H9 (cell line): ENCODE measurements around the gene MYO7A. TPM values are rescaled to one million over a fixed set of nuclear protein-coding genes. Genes with fewer than 3 reads are reported as not detected.

Experiments used
- DNase-seq: peaks from one replicate; pipeline ENCODE4 v3.0.0-alpha.2; 2017
- H2AFZ ChIP-seq: one replicate; pipeline ENCODE4 v1.6.1; 2013; ENCODE audit warnings: mild to moderate bottlenecking, low read length, control low read depth, moderate library complexity
- H2AK5ac ChIP-seq: 2 replicates; pipeline ENCODE4 v1.6.1; 2013; ENCODE audit warnings: low read length, control low read depth, mixed read lengths; ENCODE audit not compliant: insufficient read length
- H2BK120ac ChIP-seq: one replicate; pipeline ENCODE4 v1.6.1; 2013; ENCODE audit warnings: low read depth, mild to moderate bottlenecking, low read length, control low read depth, inconsistent platforms; ENCODE audit not compliant: poor library complexity, severe bottlenecking
- H2BK12ac ChIP-seq: 2 replicates; pipeline ENCODE4 v1.6.1; 2013; ENCODE audit warnings: low read length, control low read depth, mixed read lengths, low read depth; ENCODE audit not compliant: insufficient read length
- H2BK15ac ChIP-seq: 2 replicates; pipeline ENCODE4 v1.6.1; 2013; ENCODE audit warnings: low read depth, low read length, control low read depth
- H2BK20ac ChIP-seq: one replicate; pipeline ENCODE4 v1.6.1; 2013; ENCODE audit warnings: low read depth, mild to moderate bottlenecking, low read length, control low read depth, inconsistent platforms; ENCODE audit not compliant: poor library complexity, severe bottlenecking
- H2BK5ac ChIP-seq: 2 replicates; pipeline ENCODE4 v1.6.1; 2013; ENCODE audit warnings: low read length, control low read depth, mixed read lengths; ENCODE audit not compliant: insufficient read length
- H3K14ac ChIP-seq: 2 replicates; pipeline ENCODE4 v1.6.1; 2013; ENCODE audit warnings: low read length, control low read depth; ENCODE audit not compliant: insufficient read depth
- H3K18ac ChIP-seq: 2 replicates; pipeline ENCODE4 v1.6.1; 2013; ENCODE audit warnings: low read depth, mild to moderate bottlenecking, mixed read lengths, low read length, control low read depth; ENCODE audit not compliant: insufficient read length
- H3K23ac ChIP-seq: 2 replicates; pipeline ENCODE4 v1.6.1; 2013; ENCODE audit warnings: low read length, control low read depth, mixed read lengths, low read depth; ENCODE audit not compliant: insufficient read length
- H3K23me2 ChIP-seq: 2 replicates; pipeline ENCODE4 v1.6.1; 2013; ENCODE audit warnings: low read depth, mild to moderate bottlenecking, mixed read lengths, low read length, control low read depth; ENCODE audit not compliant: insufficient read length, poor library complexity, severe bottlenecking
- H3K27ac ChIP-seq: 2 replicates; pipeline ENCODE4 v1.5.1; 2013; ENCODE audit warnings: low read length, control low read depth, mixed read lengths, low read depth; ENCODE audit not compliant: insufficient read length
- H3K27me3 ChIP-seq: 2 replicates; pipeline ENCODE4 v1.6.1; 2013; ENCODE audit warnings: low read length, control low read depth, inconsistent platforms; ENCODE audit not compliant: insufficient read depth
- H3K4ac ChIP-seq: 2 replicates; pipeline ENCODE4 v1.6.1; 2013; ENCODE audit warnings: low read depth, mild to moderate bottlenecking, control low read depth, inconsistent platforms, low read length, moderate library complexity
- H3K4me1 ChIP-seq: 2 replicates; pipeline ENCODE4 v1.6.1; 2013; ENCODE audit warnings: low read length, control low read depth, inconsistent platforms; ENCODE audit not compliant: insufficient read depth
- H3K4me2 ChIP-seq: 2 replicates; pipeline ENCODE4 v1.6.1; 2013; ENCODE audit warnings: low read length, control low read depth, mixed read lengths; ENCODE audit not compliant: insufficient read length, insufficient read depth
- H3K56ac ChIP-seq: 2 replicates; pipeline ENCODE4 v1.6.1; 2013; ENCODE audit warnings: low read depth, mild to moderate bottlenecking, mixed read lengths, low read length, control low read depth; ENCODE audit not compliant: insufficient read length
- H3K79me1 ChIP-seq: 2 replicates; pipeline ENCODE4 v1.6.1; 2013; ENCODE audit warnings: low read depth, mild to moderate bottlenecking, moderate library complexity, low read length, control low read depth, inconsistent platforms; ENCODE audit not compliant: insufficient read depth, poor library complexity, severe bottlenecking
- H3K79me2 ChIP-seq: 2 replicates; pipeline ENCODE4 v1.6.1; 2013; ENCODE audit warnings: low read length, control low read depth, inconsistent platforms; ENCODE audit not compliant: insufficient read depth
- H3K9ac ChIP-seq: 2 replicates; pipeline ENCODE4 v1.6.1; 2013; ENCODE audit warnings: low read length, control low read depth, mixed read lengths; ENCODE audit not compliant: insufficient read length; ENCODE audit errors: extremely low read depth
- H3K9me3 ChIP-seq: one replicate; pipeline ENCODE4 v1.6.1; 2013; ENCODE audit warnings: low read depth, low read length, inconsistent platforms; ENCODE audit not compliant: control insufficient read depth
- H3T11ph ChIP-seq: one replicate; pipeline ENCODE4 v1.6.1; 2013; ENCODE audit warnings: mild to moderate bottlenecking, low read length, control low read depth, inconsistent platforms
- H4K20me1 ChIP-seq: one replicate; pipeline ENCODE4 v1.6.1; 2013; ENCODE audit not compliant: control insufficient read depth, insufficient read length, insufficient read depth
- H4K5ac ChIP-seq: 2 replicates; pipeline ENCODE4 v1.6.1; 2013; ENCODE audit warnings: low read depth, mild to moderate bottlenecking, mixed read lengths, low read length, control low read depth; ENCODE audit not compliant: insufficient read length
- H4K8ac ChIP-seq: replicated peaks from 2 replicates; pipeline ENCODE4 v1.6.1; 2013; ENCODE audit warnings: low read length, control low read depth, mixed read lengths, low read depth; ENCODE audit not compliant: insufficient read length
- H4K91ac ChIP-seq: 2 replicates; pipeline ENCODE4 v1.6.1; 2013; ENCODE audit warnings: low read depth, mild to moderate bottlenecking, moderate library complexity, mixed read lengths, low read length, control low read depth; ENCODE audit not compliant: insufficient read length
- H3K27ac Mint-ChIP-seq, 3 experiments: 2 replicates in 2 of 3; 3 replicates in 1 of 3; pipeline ENCODE4 v1.8.0; 2020 to 2021; ENCODE audit warnings: mixed read lengths in 3 of 3, mild to moderate bottlenecking in 1 of 3, moderate library complexity in 1 of 3
- H3K27me3 Mint-ChIP-seq: 2 replicates; pipeline ENCODE4 v1.8.0; 2021; ENCODE audit warnings: low read depth, mild to moderate bottlenecking, moderate library complexity, mixed read lengths
- H3K36me3 Mint-ChIP-seq, 3 experiments: 2 replicates in 2 of 3; 3 replicates in 1 of 3; pipeline ENCODE4 v1.8.0; 2020 to 2021; ENCODE audit warnings: low read depth in 3 of 3, mixed read lengths in 3 of 3; ENCODE audit not compliant: insufficient read depth in 1 of 3
- H3K4me1 Mint-ChIP-seq, 2 experiments: 2 replicates each; pipeline ENCODE4 v1.8.0; 2020; ENCODE audit warnings: mixed read lengths in 2 of 2
- H3K4me3 Mint-ChIP-seq, 2 experiments: 2 replicates in 1 of 2; 3 replicates in 1 of 2; pipeline ENCODE4 v1.8.0; 2020 to 2021; ENCODE audit warnings: mild to moderate bottlenecking in 2 of 2, mixed read lengths in 2 of 2, moderate library complexity in 1 of 2
- H3K9me3 Mint-ChIP-seq, 2 experiments: 2 replicates in 1 of 2; 3 replicates in 1 of 2; pipeline ENCODE4 v1.8.0; 2020; ENCODE audit warnings: mild to moderate bottlenecking in 2 of 2, mixed read lengths in 2 of 2, moderate library complexity in 1 of 2
- CTCF ChIP-seq: fragments of 200-600 bp; sonication (generic); conservative IDR thresholded peaks from 3 replicates; pipeline ENCODE4 v1.8.0; 2021; ENCODE audit warnings: antibody characterized with exemption, mild to moderate bottlenecking
- WGBS: extraction: QIAGEN DNeasy Blood & Tissue Kit; methylation state at CpG from one replicate; pipeline ENCODE4 v1.1.7; 2013; ENCODE audit warnings: missing lambda C conversion rate, low lambda C conversion rate, mixed read lengths; ENCODE audit not compliant: insufficient read length; ENCODE audit errors: extremely low coverage; 5-methylcytosine and 5-hydroxymethylcytosine counted together
- total RNA-seq: library from RNA; stranded (reverse); gene quantifications from 2 replicates; pipeline ENCODE4 v1.2.1, GENCODE V29; 2021

MYO7A gene
- total RNA-seq, 1 experiment from 2014 or later, result 1.6 TPM

- no peak overlapping the region for H4K5ac ChIP-seq
- Mint-ChIP-seq H3K27me3 (no peaks in the 10 kb centered on the region), H3K9me3 (peaks cover 0 to 3% of the 10 kb centered on the region in 2 experiments; a peak in 1 of 5 replicates)
Measured at GRCh38 chr11:77093987-77094840, 33.8 kb upstream of the MYO7A start.

More at GRCh38 chr11:77093987-77094840, 33.8 kb upstream of the MYO7A start:
- Histone ChIP-seq H3T11ph (no peak overlapping the region), H3K79me2 (no peaks in the 10 kb centered on the region), H4K20me1 (no peaks in the 10 kb centered on the region), H3K14ac (no peak overlapping the region), H3K23me2 (no peaks in the 10 kb centered on the region), H2BK120ac (no peak overlapping the region), H3K4me1 (no peaks in the 10 kb centered on the region), H3K27ac (no peak overlapping the region), H2BK5ac (no peak overlapping the region), H3K18ac (no peak overlapping the region), H3K9me3 (no peaks in the 10 kb centered on the region), H3K9ac (no peak overlapping the region), H3K4me2 (no peak overlapping the region), H2AFZ (no peak overlapping the region), H3K56ac (no peak overlapping the region), H2BK20ac (no peak overlapping the region), H2AK5ac (no peak overlapping the region), H3K27me3 (no peaks in the 10 kb centered on the region), H4K91ac (no peak overlapping the region), H2BK15ac (no peak overlapping the region), H4K8ac (no peak overlapping the region), H2BK12ac (no peak overlapping the region), H3K4ac (no peak overlapping the region), H3K23ac (no peak overlapping the region), H3K79me1 (no peaks in the 10 kb centered on the region)
- Mint-ChIP-seq H3K4me3 (no peak overlapping the region), H3K4me1 (peaks cover 6 to 19% of the 10 kb centered on the region in 2 experiments), H3K36me3 (peaks cover 0 to 3% (median 0%) of the 10 kb centered on the region in 3 experiments; a peak in 1 of 7 replicates), H3K27ac (no peak overlapping the region; a peak in 1 of 7 replicates)
- no peak for TF ChIP-seq CTCF
- WGBS, result no CpG with 5 or more reads among the region's 6 CpGs
- DNase-seq, result no peak
